OCI-LY7 (cell line): Measurements from ENCODE around the gene FBRSL1. TPM values are rescaled to one million over a fixed set of nuclear protein-coding genes. Genes with fewer than 3 reads are reported as not detected.

ENCODE experiments used
- BruUV-seq: library from RNA; stranded (reverse); fragments of 400-500 nt; replicated peaks from 2 replicates; lab custom pipeline; 2021; lab: Mats Ljungman, UMichigan
- CTCF ChIA-PET: fragments of 300-600 bp; sonication (Branson Sonifier 250); formaldehyde crosslinking; loops from one replicate; lab custom pipeline; 2022; ENCODE audit warnings: antibody characterized with exemption; ENCODE audit not compliant: unreplicated experiment; lab: Charles Lee
- POLR2A ChIA-PET: fragments of 300-600 bp; sonication (Branson Sonifier 250); formaldehyde crosslinking; loops from one replicate; lab custom pipeline; 2022; ENCODE audit warnings: antibody characterized with exemption; lab: Charles Lee
- DNase-seq: peaks from one replicate; pipeline ENCODE4 v3.0.0-alpha.2; 2015; ENCODE audit warnings: low spot score
- H2AFZ ChIP-seq: fragments of 200-600 bp; sonication (generic), shearing (Covaris generic); 2 replicates; pipeline ENCODE4 v1.6.1; 2014; ENCODE audit warnings: mild to moderate bottlenecking, antibody characterized with exemption, low read length, moderate library complexity
- H3K27ac ChIP-seq: fragments of 200-600 bp; sonication (generic); 2 replicates; pipeline ENCODE4 v1.5.1; 2014; ENCODE audit warnings: mixed run types, low read depth, mild to moderate bottlenecking, moderate library complexity, low read length, inconsistent platforms; ENCODE audit not compliant: poor library complexity, severe bottlenecking
- H3K36me3 ChIP-seq: fragments of 200-600 bp; sonication (generic); 2 replicates; pipeline ENCODE4 v1.6.1; 2014; ENCODE audit warnings: mild to moderate bottlenecking, antibody characterized with exemption, low read length, moderate library complexity, mixed read lengths; ENCODE audit not compliant: insufficient read depth
- H3K4me1 ChIP-seq: fragments of 200-600 bp; sonication (generic); 2 replicates; pipeline ENCODE4 v1.5.1; 2014; ENCODE audit warnings: mild to moderate bottlenecking, low read length; ENCODE audit not compliant: insufficient read depth, poor library complexity, severe bottlenecking
- H3K4me2 ChIP-seq: fragments of 200-600 bp; sonication (generic); 2 replicates; pipeline ENCODE4 v1.6.1; 2014; ENCODE audit warnings: mild to moderate bottlenecking, low read length
- H3K4me3 ChIP-seq: fragments of 200-600 bp; sonication (generic); 2 replicates; pipeline ENCODE4 v1.5.1; 2014; ENCODE audit warnings: mild to moderate bottlenecking, low read depth, low read length; ENCODE audit not compliant: poor library complexity, severe bottlenecking
- H3K79me2 ChIP-seq: fragments of 200-600 bp; sonication (generic); 2 replicates; pipeline ENCODE4 v1.6.1; 2016; ENCODE audit warnings: low read depth, mild to moderate bottlenecking, low read length, moderate library complexity, mixed read lengths; ENCODE audit not compliant: insufficient read depth
- H3K9me2 ChIP-seq: fragments of 200-600 bp; sonication (generic); 2 replicates; pipeline ENCODE4 v1.6.1; 2016; ENCODE audit warnings: mild to moderate bottlenecking, low read length, mixed read lengths; ENCODE audit not compliant: insufficient read depth
- H3K9me3 ChIP-seq: fragments of 200-600 bp; sonication (generic); 2 replicates; pipeline ENCODE4 v1.6.1; 2014; ENCODE audit warnings: mild to moderate bottlenecking, mixed run types, low read length, mixed read lengths
- H4K20me1 ChIP-seq: fragments of 200-600 bp; sonication (generic); 2 replicates; pipeline ENCODE4 v1.6.1; 2014; ENCODE audit warnings: mild to moderate bottlenecking, antibody characterized with exemption, low read length, moderate library complexity, mixed read lengths; ENCODE audit not compliant: insufficient read depth
- CTCF ChIP-seq: fragments of 200-600 bp; sonication (generic); conservative IDR thresholded peaks from 2 replicates; pipeline ENCODE4 v1.5.1; 2014; ENCODE audit warnings: mild to moderate bottlenecking, antibody characterized with exemption, low read length, moderate library complexity, mixed read lengths
- EZH2phosphoT487 ChIP-seq: fragments of 200-600 bp; sonication (generic); IDR thresholded peaks from 2 replicates; pipeline ENCODE4 v1.6.1; 2018; ENCODE audit warnings: low read depth, borderline replicate concordance, mild to moderate bottlenecking, mixed run types, antibody characterized with exemption, low read length, moderate library complexity, mixed read lengths
- intact Hi-C: fragments of 100-400 bp; cut with micrococcal nuclease; formaldehyde crosslinking; loops from one replicate; pipeline ENCODE4 v1.10.0; 2022; ENCODE audit not compliant: unreplicated experiment
- total RNA-seq, 2 experiments: library from RNA; depleted of rRNA in 1 of 2; stranded (reverse); fragments of >200 nt in 1 of 2; shearing (Covaris generic) in 1 of 2; gene quantifications; 2 replicates each; pipeline ENCODE4 v1.2.3, GENCODE V29; 2014 to 2022

The FBRSL1 gene
- total RNA-seq, 2 experiments from 2014 or later = 24.6 to 87.8 TPM

- Histone ChIP-seq H3K4me1 (peaks cover 18% of the 10 kb centered on the region), H3K36me3 (no peaks in the 10 kb centered on the region), H3K9me2 (no peaks in the 10 kb centered on the region), H3K4me3 (peak overlapping the region; percentile 78), H3K27ac (peak overlapping the region; percentile 84), H3K4me2 (peak overlapping the region; percentile 79), H2AFZ (peak overlapping the region; percentile 96), H4K20me1 (no peaks in the 10 kb centered on the region), H3K79me2 (no peaks in the 10 kb centered on the region), H3K9me3 (no peaks in the 10 kb centered on the region)
- TSS peak; percentile 95 for BruUV-seq
- peak; percentile 93 for DNase-seq
- TF ChIP-seq EZH2phosphoT487 (no peak), CTCF (no peak)
- ChIA-PET POLR2A (interaction anchor here (0.6 to 1.4 kb wide), 3 partner anchors 16 to 799 kb away, joined by 3 to 6 read pairs (median 3); no protein-coding TSS in a partner anchor), CTCF (interaction anchor here (0.6 kb wide), 1 partner anchor 580 kb away, joined by 3 read pairs; no protein-coding TSS in a partner anchor)
- intact Hi-C loops = loop anchor here (1.0 to 2.0 kb wide), 2 partner anchors 43 to 187 kb away; no protein-coding TSS in a partner anchor
These were observed 43.9 kb upstream of the FBRSL1 start for GRCh38 chr12:132445884-132446632.

DNA sequence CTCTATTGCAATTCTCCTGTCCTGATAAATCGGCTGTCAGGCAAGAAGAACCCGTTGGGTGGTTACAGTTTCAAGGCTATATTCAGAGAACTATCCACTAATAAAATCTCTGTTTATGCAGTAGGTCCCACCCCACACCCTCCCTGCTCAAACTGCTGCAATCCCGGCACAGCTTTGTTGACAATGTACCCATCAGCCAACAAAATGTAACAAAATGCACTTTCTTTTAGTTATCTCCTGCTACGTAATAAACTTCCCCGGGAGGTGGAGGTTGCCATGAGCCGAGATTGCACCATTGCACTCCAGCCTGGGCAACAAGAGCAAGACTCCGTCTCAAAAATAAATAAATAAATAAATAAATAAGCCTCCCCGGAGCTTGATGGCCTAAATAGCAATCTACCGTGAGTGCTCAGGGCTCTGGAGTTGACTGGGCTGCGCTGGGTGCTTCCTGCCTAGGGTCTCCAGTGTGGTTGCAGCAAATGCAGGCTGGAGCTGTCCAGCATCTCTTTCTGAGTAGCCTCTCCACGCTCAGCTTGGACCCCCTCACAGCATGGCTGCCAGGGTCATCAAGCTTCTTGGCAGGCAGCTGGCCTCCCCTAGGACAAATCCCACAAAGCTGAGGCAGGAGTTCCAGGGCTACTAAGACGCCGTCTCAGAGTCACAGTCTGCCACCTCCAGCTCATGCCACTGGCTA lies 43.2 kb upstream of the FBRSL1 start:
- H3K4me3 ChIP-seq = peak overlapping the region; percentile 78
- no peaks in the 10 kb centered on the region for H3K36me3 ChIP-seq
- intact Hi-C loops = no loop called here
- ChIA-PET POLR2A (interaction anchor here (0.7 to 1.4 kb wide), 2 partner anchors 16 to 114 kb away, joined by 3 to 6 read pairs; no protein-coding TSS in a partner anchor), CTCF (no interaction called here)
- H3K4me2 ChIP-seq = peak overlapping the region; percentile 79
- no peaks in the 10 kb centered on the region for H3K9me2 ChIP-seq
- no peak for TF ChIP-seq CTCF
- no peak for TF ChIP-seq EZH2phosphoT487
- DNase-seq = no peak
- H3K4me1 ChIP-seq = peaks cover 18% of the 10 kb centered on the region
- BruUV-seq = no TSS peak
- peak overlapping the region; percentile 84 for H3K27ac ChIP-seq
- no peaks in the 10 kb centered on the region for H4K20me1 ChIP-seq
- H3K9me3 ChIP-seq = no peaks in the 10 kb centered on the region
- no peaks in the 10 kb centered on the region for H3K79me2 ChIP-seq
- peak overlapping the region; percentile 96 for H2AFZ ChIP-seq
